ENCODE results near the gene UBE2J2.
"Not testable (repeated sequence)": the region's sequence is repeated elsewhere in the genome, so short reads cannot be mapped to it uniquely, and the experiment has no call there.

The UBE2J2 gene

DNA sequence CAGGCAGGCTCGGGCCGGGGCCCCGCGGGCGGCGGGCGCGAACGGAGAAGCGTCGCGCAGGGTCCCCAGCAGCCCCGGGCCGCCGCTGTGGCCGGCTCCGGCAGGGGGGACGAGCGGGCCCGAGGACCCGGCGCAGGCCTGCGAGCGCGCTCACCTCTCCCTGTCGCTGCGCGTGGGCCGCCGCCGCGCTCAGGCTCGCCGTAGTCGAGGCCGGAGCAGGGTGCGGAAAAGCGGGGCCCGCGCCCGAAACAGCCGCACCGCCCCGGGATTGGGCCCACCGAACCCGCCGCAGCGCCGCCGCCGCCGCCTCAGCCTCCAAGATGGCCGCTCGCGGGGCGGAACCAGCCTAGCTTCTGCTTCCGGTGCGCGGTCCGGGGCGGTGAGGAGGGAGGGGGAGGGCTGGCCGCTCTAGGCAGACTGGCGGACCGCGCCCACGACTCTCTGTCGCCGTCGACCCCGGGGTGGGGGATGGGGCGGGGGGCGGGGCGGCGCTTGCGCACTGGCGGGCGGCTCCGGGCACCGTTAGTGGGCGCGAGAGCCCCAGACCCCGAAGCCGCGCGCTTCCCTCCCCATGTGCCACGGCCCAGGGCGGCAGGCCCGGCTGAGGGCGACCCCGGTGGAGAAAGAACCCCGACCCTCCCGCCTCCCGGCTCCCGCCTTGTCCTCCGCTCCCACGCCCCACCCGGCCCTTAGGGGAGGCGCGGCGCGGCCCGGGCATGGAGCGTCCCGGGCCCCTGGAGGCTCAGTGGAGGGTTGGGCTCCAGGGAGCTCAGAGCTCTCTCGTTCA is at the start of gene UBE2J2:
Gene UBE2J2, minus strand, starts transcription at position 343 of the 787 bp plus-strand sequence. CDS start 5,862 bp downstream, outside the sequence.
- DNase-seq (ENCODE audit: low read depth in 2 of 3, low spot score in 2 of 3): peak; percentile 84 to 89 (median 86)

DNA sequence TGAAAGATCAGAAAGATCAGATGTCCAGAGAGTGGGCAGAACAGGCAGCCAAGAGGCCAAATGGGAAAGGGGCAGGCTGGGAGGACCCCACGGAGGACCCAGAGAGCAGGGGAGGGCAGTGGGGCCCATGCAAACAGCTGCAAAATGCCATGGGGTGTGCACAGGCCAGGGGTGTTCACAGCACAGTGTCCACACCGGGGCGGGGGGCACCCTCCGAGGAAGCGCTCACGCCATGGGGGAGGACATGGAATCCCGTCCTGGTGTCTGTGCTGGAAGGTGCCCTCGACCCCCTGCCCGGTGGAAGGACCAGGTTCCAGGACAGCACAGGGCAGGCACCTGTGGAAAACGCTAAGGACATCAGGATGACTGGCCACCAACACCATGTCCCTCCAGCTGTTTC is 49.3 kb upstream of the UBE2J2 start:
- no peak for DNase-seq (ENCODE audit: low read depth in 2 of 3, low spot score in 2 of 3)

GRCh38 chr1:1322418-1322817 is 48.8 kb upstream of the UBE2J2 start:
- no peak for DNase-seq (ENCODE audit: low read depth in 2 of 3, low spot score in 2 of 3)

- no peak for DNase-seq (ENCODE audit: low read depth in 2 of 3, low spot score in 2 of 3)
These were observed 47.8 kb upstream of the UBE2J2 start for GRCh38 chr1:1321477-1321876.

DNA sequence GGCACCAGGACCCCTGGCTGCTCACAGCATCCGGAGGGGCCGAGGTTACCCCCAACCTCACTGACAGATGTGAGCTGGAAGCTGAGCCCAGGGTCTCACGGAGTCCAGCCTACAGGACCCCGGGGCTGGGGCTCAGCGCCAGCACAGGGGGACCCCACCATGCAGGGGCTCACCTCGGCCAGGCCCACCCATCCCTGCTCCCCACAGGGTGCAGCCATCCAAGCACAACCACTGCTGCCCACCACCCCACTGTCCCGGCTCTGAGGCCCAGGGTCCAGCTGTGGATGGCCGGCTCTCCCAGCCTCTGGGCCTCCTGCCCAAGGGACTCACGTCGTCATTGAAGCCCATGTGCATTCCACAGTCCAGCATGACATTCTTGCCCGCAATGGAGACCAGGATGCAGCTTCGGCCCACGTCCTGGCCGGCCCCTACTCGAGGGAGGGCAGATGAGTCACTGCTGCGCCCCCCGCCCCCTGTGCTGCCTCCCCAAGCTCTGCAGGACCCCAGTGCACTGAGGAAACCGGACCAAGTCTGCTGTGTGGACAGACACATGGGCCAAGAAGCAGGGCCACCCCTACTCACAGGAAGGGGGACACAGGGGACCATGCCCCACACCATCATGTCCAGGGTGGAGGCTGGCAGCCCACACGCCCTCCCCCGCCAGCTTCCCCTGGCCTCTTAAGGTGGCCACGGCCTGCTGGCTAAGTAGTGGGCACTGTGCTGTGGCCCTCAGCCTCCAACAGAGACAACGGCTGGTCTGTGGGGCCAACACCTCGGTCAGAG is 47.2 kb upstream of the UBE2J2 start:
- no peak for DNase-seq (ENCODE audit: low read depth in 2 of 3, low spot score in 2 of 3)

DNA sequence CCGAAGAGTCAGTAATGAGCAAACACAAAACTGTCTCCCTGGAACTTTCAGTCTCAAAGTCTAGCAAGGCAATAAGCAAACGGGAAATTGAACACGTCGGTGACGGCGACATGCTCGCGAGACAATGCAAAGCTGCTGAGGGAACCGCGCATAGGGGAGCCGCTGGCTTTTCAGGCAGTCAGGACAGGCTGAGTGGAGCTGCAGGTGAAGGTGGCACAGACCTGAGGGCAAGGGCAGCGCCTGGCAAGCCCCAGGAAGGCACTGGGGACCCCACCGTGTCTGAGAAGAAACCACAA is 45.9 kb upstream of the UBE2J2 start:
- no peak for DNase-seq (ENCODE audit: low read depth in 2 of 3, low spot score in 2 of 3)

GRCh38 chr1:1318777-1319645 is 45.4 kb upstream of the UBE2J2 start:
- no peak for DNase-seq (ENCODE audit: low read depth in 2 of 3, low spot score in 2 of 3)

DNA sequence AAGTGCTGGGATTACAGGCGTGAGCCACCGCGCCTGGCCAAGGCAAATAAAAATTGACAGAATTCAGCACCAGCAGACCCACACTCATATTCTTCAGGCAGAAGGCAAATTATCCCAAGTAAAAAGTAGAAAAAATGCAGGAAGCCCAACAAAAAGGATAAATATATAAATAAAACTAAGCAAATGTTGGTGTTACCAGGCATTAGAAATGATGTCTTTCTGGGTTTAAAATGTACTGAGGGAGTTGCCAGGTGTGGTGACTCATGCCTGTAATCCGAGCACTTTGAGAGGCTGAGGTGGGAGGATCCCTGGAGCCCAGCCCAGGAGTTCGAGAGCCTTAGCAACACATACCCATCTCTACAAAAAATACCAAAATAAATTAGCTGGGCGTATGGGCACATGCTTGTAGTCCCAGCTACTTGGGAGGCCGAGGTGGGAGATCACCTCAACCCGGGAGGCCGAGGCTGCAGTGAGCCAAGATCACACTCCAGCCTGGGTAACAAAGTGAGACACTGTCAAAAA is 44.5 kb upstream of the UBE2J2 start:
- no peak for DNase-seq (ENCODE audit: low read depth in 2 of 3, low spot score in 2 of 3)

DNA sequence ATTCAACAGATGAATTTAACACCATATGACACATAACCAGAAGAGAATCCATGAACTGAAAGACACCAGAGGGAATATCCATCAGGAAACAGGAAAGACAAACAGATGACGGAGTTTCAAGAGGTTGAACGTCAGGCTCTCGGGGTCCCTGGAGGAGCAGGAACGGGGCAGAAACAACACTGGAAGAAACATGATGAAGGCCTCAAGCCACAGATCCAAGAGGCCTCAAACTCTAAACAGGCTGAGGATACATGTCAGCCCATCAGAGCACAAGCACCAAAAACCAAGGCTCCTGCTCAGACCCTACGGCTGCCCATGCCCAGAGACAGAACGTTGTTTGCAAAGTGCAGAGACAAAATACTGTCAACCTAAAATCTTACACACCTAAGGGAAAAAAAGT is 43.8 kb upstream of the UBE2J2 start:
- DNase-seq (ENCODE audit: low read depth in 2 of 3, low spot score in 2 of 3): no peak

DNA sequence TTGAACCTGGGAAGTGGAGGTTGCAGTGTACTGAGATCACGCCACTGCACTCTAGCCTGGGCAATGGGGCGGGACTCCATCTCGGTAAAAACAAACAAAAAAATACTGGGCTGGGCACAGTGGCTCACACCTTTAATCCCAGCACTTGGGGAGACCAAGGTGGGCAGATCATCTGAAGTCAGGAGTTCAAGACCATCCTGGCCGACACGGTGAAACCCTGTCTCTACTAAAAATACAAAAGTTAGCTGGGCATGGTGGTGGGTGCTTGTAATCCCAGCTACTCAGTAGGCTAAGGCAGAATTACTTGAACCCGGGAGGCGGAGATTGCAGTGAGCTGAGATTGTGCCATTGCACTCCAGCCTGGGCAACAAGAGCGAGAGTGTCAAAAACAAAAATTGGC is 42.5 kb upstream of the UBE2J2 start:
- not testable (repeated sequence) for DNase-seq (ENCODE audit: low read depth in 2 of 3, low spot score in 2 of 3)

- no peak for DNase-seq (ENCODE audit: low read depth in 2 of 3, low spot score in 2 of 3)
These were observed 41.8 kb upstream of the UBE2J2 start for GRCh38 chr1:1315435-1315954.

DNA sequence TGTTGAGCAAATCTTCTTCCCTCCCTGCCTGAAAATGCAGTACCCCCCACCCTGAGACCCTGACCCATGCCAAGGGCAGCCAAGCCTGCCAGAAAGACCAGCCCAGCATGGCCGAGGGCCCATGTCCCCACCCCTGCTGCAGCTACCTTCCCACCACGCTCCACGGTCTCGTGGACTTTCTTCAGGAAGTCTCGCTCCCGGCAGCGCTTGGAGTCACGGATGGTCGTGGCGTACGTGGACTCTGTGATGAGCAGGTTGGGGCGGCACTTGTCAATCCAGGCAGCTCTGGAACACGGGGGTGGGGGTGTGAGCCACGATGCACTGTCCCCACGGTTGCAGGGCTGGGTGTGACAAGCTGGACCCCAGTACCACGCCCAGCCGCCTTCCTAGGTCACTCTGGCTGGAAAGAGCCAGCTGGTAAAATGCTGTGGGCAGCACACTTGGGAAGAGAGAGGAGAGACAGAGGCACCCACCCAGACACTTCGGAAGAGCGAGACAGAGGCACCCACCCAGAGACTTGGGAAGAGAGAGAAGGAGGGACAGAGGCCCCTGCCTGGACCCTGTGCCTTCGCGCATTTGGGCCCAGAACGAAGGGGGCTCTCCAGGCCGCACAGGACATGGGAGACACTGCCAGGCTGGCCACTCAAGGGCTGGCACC is 41.2 kb upstream of the UBE2J2 start:
- no peak for DNase-seq (ENCODE audit: low read depth in 2 of 3, low spot score in 2 of 3)

DNA sequence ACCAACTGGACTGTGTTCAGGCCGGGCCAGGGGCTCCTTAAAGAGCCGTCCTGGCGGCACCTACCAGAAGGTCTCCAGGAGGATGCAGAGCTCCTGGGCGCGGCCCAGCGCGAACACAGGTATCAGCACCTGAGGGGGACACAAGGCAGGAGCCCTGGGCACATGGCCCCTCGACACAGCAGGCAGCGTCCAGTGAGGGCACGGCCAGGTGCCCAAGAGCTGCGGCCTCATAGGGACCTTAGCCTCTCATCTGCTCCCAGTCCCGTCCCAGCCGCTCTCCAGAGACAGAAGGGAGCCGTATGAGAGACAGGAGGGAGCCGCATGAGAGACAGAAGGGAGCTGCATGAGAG is 40.6 kb upstream of the UBE2J2 start:
- no peak for DNase-seq (ENCODE audit: low read depth in 2 of 3, low spot score in 2 of 3)

- DNase-seq (ENCODE audit: low read depth in 2 of 3, low spot score in 2 of 3): no peak
These were observed 40.0 kb upstream of the UBE2J2 start for GRCh38 chr1:1313500-1314236.

- DNase-seq (ENCODE audit: low read depth in 2 of 3, low spot score in 2 of 3): no peak
These were observed 39.0 kb upstream of the UBE2J2 start for GRCh38 chr1:1312450-1313314.

DNA sequence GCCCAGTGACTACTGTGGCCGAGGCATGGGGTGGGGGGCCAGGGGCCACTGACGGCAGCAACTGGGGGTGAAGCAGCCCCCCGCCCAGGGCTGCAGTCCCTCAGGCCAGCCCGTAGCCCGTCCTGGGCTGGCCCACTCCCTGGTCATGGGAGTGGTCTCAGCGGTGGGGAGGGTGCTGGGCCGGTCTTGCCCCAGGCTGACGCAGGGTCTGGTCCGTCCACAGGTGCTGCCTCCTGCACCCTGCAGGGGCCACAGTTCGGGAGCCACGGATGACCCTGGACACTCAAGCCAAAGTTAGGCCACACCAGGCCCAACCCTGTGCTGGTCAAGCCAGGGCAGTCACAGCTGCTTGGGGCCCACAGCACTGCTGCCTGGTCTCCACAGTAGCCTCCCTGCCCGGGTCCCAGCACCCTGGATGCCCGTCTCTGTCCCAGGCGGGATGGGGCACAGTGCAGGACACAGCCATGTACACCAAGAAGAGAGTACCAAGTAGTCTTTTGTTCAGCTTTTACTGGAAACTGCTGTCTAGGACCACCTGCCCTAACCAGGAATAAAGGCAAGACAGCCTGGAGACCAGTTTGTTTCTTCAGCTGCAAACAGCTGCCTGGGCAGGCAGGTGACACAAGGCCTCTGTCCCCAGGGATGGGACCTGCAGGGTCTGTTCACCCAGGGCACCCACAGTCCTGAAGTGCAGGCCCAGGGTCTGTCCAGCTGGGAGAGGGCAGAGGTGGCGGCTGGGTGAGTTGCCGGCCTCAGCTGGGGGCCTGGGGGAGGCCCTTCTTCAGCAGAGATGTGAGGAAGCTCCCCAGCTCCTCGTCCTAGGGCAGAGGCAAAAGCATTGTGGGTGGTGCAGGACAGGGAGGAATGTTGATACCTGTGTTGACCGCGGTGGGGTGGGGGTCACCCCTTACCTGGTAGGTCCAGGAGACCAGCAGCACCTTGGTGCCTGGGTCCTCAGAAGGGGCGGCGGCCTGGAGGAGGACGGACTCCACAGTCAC is 37.8 kb upstream of the UBE2J2 start:
- no peak for DNase-seq (ENCODE audit: low read depth in 2 of 3, low spot score in 2 of 3)

DNA sequence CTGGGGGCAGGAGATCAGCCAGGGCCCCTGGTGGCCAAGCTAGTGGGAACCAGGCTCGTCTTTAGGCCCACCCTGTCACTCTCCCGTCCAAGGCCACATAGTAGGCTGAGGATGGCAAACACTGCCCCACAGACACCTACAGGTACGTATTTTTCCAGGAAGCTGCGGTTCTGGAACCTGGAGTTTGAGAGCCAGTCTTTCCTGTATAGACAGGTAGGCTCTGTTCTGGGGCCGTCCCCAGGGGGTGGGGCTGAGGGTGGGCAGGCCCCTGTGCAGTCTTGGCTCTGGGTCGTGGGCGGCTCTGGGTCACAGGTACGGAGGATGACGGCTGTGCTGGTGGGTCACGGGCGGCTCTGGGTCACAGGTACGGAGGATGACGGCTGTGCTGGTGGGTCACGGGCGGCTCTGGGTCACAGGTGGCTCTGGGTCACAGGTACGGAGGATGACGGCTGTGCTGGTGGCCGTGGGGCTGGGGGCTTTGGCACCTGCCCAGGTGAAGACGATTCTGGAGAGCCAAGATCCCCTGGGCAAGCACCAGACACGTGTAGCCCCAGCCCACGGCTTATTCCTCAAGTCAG is 36.9 kb upstream of the UBE2J2 start:
- DNase-seq (ENCODE audit: low read depth in 2 of 3, low spot score in 2 of 3): no peak

DNA sequence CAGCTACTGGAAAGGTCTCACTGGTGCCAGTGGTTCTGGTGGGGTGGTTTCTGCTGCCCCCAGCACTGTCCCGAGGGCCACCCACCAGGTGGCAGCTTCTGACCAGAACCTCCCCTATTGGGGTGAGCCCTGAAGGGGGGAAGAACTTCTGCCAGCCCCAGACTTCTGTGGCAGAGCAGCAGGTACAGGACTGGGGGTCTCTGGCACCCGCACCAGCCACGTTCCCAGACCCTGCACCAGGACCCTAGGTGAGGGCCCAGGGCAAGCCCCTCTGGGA is 36.4 kb upstream of the UBE2J2 start:
- DNase-seq (ENCODE audit: low read depth in 2 of 3, low spot score in 2 of 3): no peak

Data from activated CD8-positive, alpha-beta memory T cell treated with anti-CD3 and anti-CD28 coated beads for 48 hours (primary cell).